HEK293T (cell line): ENCODE results near the gene PPP1R3C.

ENCODE experiments used
- CTCF ChIA-PET: fragments of 350-600 bp; formaldehyde crosslinking; extraction: SDS; loops from one replicate; lab custom pipeline; 2021; ENCODE audit warnings: antibody characterized with exemption, inconsistent platforms; lab: Yijun Ruan, JAX
- POLR2A ChIA-PET: fragments of 350-600 bp; formaldehyde crosslinking; extraction: SDS; loops from one replicate; lab custom pipeline; 2020; ENCODE audit warnings: antibody characterized with exemption, inconsistent platforms; lab: Yijun Ruan, JAX
- DNase-seq: peaks from one replicate; pipeline ENCODE4 v3.0.0; 2012; ENCODE audit warnings: mixed read lengths; ENCODE audit errors: extremely low spot score
- ARNT ChIP-seq: fragments of 450-650 bp; IDR thresholded peaks from 2 replicates; pipeline ENCODE4 v1.6.1; 2017; ENCODE audit warnings: mild to moderate bottlenecking
- BHLHE40 ChIP-seq: fragments of 450-650 bp; IDR thresholded peaks from 2 replicates; pipeline ENCODE4 v1.6.1; 2016; ENCODE audit warnings: mild to moderate bottlenecking, moderate library complexity, borderline replicate concordance
- CTBP1 ChIP-seq: fragments of 450-650 bp; IDR thresholded peaks from 2 replicates; pipeline ENCODE4 v1.6.1; 2016; ENCODE audit warnings: borderline replicate concordance
- ELF4 ChIP-seq: fragments of 450-650 bp; IDR thresholded peaks from 2 replicates; pipeline ENCODE4 v1.6.1; 2017; ENCODE audit warnings: antibody characterized with exemption
- FOXA1 ChIP-seq: fragments of 450-650 bp; IDR thresholded peaks from 2 replicates; pipeline ENCODE4 v1.6.1; 2016; ENCODE audit warnings: mild to moderate bottlenecking
- FOXK2 ChIP-seq: fragments of 450-650 bp; IDR thresholded peaks from 2 replicates; pipeline ENCODE4 v1.6.1; 2016; ENCODE audit warnings: mild to moderate bottlenecking
- FOXM1 ChIP-seq: fragments of 450-650 bp; IDR thresholded peaks from 2 replicates; pipeline ENCODE4 v1.6.1; 2017; ENCODE audit warnings: mild to moderate bottlenecking, borderline replicate concordance
- HDGF ChIP-seq: fragments of 450-650 bp; IDR thresholded peaks from 2 replicates; pipeline ENCODE4 v1.6.1; 2017; ENCODE audit warnings: antibody characterized with exemption, borderline replicate concordance
- L3MBTL2 ChIP-seq: fragments of 450-650 bp; conservative IDR thresholded peaks from 2 replicates; pipeline ENCODE4 v1.6.1; 2016; ENCODE audit warnings: mild to moderate bottlenecking
- LEF1 ChIP-seq: fragments of 450-650 bp; IDR thresholded peaks from 2 replicates; pipeline ENCODE4 v1.6.1; 2017; ENCODE audit warnings: mild to moderate bottlenecking, borderline replicate concordance
- NFRKB ChIP-seq: fragments of 450-650 bp; IDR thresholded peaks from 2 replicates; pipeline ENCODE4 v1.6.1; 2016; ENCODE audit warnings: mild to moderate bottlenecking, moderate library complexity
- PKNOX1 ChIP-seq: fragments of 450-650 bp; IDR thresholded peaks from 2 replicates; pipeline ENCODE4 v1.6.1; 2016
- SP1 ChIP-seq: fragments of 450-650 bp; IDR thresholded peaks from 2 replicates; pipeline ENCODE4 v1.6.1; 2017
- SUZ12 ChIP-seq: fragments of 450-650 bp; IDR thresholded peaks from 2 replicates; pipeline ENCODE4 v1.6.1; 2016; ENCODE audit warnings: mild to moderate bottlenecking
- TARDBP ChIP-seq: fragments of 450-650 bp; IDR thresholded peaks from 2 replicates; pipeline ENCODE4 v1.6.1; 2016
- ZNF384 ChIP-seq: fragments of 450-650 bp; IDR thresholded peaks from 2 replicates; pipeline ENCODE4 v1.6.1; 2016

PPP1R3C gene

GRCh38 chr10:91632671-91633550 is at the start of gene PPP1R3C:
PPP1R3C (minus strand) TSS chr10:91633071; CDS start chr10:91632969, 102 bp downstream.
- DNase-seq, result no peak
- no peak for TF ChIP-seq CTBP1
- TF ChIP-seq LEF1, result no peak
- no peak for TF ChIP-seq FOXM1
- TF ChIP-seq SUZ12, result no peak
- no peak for TF ChIP-seq PKNOX1
- no peak for TF ChIP-seq BHLHE40
- no peak for TF ChIP-seq L3MBTL2
- no peak for TF ChIP-seq HDGF
- TF ChIP-seq FOXK2, result no peak
- TF ChIP-seq SP1, result no peak
- no peak for TF ChIP-seq NFRKB
- TF ChIP-seq TARDBP, result no peak
- TF ChIP-seq FOXA1, result no peak
- no peak for TF ChIP-seq ELF4
- no peak for TF ChIP-seq ZNF384
- no peak for TF ChIP-seq ARNT
- ChIA-PET CTCF (interaction anchor here (0.6 to 2.1 kb wide), 7 partner anchors 10 to 334 kb away, joined by 3 to 6 read pairs (median 4); no protein-coding TSS in a partner anchor), POLR2A (interaction anchor here (0.8 to 2.1 kb wide), 6 partner anchors 13 to 291 kb away, joined by 3 to 9 read pairs (median 4); partner anchors contain the start of gene BTAF1)

DNA sequence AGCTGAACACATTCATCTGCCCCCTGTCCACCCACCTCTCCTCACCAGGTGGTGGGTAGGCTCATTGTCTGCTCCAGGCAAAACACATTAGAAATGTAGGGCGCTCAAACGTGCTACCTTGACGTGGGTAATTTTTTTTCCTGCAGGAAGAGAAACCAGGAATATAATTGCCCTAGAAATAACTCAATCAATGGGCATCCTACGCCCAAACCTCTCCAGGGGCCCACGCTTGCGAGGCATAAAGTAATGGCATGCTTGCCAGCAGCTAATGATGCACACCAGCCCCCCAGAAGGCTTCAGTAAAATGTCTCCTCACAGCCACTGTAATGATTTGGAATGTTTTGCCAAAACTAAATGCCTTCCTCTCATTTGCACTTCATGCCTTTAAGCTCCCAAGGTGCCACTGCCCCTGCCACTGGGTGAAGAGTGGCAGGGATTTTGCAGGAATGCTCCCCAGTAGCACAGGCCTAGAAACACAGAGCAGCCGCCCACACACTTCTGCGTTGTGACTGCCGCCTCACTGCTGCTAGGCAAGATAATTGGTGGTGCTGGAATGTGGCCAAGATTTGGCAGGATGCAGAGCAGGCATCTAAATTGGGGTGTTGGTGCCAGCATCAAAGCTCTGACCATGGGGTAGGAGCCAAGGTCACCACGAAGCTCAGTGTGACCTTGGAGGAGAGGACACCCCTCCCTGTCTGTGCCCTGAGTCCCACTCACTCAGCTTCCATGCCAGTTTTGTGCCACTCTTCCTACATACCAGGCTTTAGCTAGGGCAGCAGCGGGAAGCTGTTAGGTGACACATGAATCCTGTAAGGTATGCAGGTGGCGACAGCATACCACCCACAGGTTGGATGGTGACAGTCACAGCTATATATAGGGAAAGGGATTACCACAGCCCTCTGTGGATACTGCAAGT is 48.7 kb upstream of the PPP1R3C start:
- CTCF ChIA-PET, result no interaction called here
- DNase-seq, result no peak
- TF ChIP-seq HDGF, result no peak
- no peak for TF ChIP-seq ZNF384
- TF ChIP-seq FOXK2, result no peak
- no peak for TF ChIP-seq L3MBTL2
- no peak for TF ChIP-seq ARNT
- TF ChIP-seq FOXM1, result no peak
- no peak for TF ChIP-seq TARDBP
- TF ChIP-seq FOXA1, result no peak
- POLR2A ChIA-PET, result no interaction called here

- CTCF ChIA-PET, result interaction anchor here (0.9 to 1.0 kb wide), 2 partner anchors 14 to 382 kb away, joined by 3 to 4 read pairs; no protein-coding TSS in a partner anchor
- TF ChIP-seq BHLHE40 (no peak), CTBP1 (no peak), LEF1 (no peak), ZNF384 (no peak), FOXK2 (no peak), SP1 (no peak), HDGF (no peak), FOXA1 (no peak), ARNT (no peak), PKNOX1 (no peak), FOXM1 (no peak), NFRKB (no peak), ELF4 (no peak), L3MBTL2 (no peak), TARDBP (no peak), SUZ12 (no peak)
- POLR2A ChIA-PET, result no interaction called here
- DNase-seq, result no peak
Measured at GRCh38 chr10:91680487-91680886, 47.6 kb upstream of the PPP1R3C start.

DNA sequence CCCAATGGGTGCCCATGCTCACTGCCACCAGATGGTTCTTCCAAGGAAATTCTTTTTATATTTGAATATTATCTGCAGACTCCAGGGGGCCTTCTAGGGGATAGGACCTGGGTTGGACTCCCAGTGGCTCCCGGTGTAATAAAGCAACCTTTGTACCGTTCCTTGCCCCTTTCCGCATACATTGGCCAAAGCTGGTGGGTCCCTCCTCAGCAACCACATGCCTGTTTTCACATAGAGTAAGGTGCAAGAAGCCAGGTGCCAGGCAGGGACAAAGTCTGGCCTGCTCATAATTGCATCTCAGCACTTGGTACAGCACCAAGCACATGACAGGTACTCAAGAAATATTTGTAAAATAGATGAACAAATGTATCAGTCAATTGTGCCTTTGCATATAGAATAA is 46.4 kb upstream of the PPP1R3C start:
- POLR2A ChIA-PET, result interaction anchor here (1.1 kb wide), 1 partner anchor 10 kb away, joined by 3 read pairs; no protein-coding TSS in a partner anchor
- DNase-seq, result no peak
- CTCF ChIA-PET, result interaction anchor here (0.5 kb wide), 1 partner anchor 35 kb away, joined by 3 read pairs; no protein-coding TSS in a partner anchor
- TF ChIP-seq PKNOX1 (no peak), ARNT (no peak), BHLHE40 (no peak)

DNA sequence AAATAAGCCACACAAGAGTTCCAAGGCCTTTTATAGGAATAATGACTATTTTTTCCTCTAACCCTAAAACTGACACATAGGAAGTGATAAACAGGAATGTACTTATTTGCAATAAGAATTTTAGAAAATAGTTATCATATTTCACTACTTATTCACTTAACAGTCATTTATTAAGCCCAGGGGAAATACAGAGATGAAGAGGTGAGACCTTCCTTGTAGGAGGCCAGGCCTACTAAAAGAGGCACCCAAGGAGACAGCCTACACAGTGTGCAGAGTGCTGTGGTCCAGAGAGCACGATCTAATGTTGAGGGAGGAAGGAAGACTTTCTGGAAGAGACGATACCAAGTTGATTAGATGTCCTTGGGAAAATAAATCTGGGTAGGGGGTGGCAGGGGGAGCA is 45.0 kb upstream of the PPP1R3C start:
- no peak for DNase-seq
- CTCF ChIA-PET, result no interaction called here
- POLR2A ChIA-PET, result no interaction called here
- no peak for TF ChIP-seq PKNOX1
- TF ChIP-seq SUZ12, result no peak
- TF ChIP-seq HDGF, result no peak
- TF ChIP-seq BHLHE40, result no peak
- TF ChIP-seq CTBP1, result no peak
- TF ChIP-seq ELF4, result no peak
- TF ChIP-seq LEF1, result no peak
- TF ChIP-seq FOXM1, result no peak
- TF ChIP-seq ARNT, result no peak
- no peak for TF ChIP-seq L3MBTL2
- TF ChIP-seq TARDBP, result no peak
- no peak for TF ChIP-seq SP1
- no peak for TF ChIP-seq FOXK2
- no peak for TF ChIP-seq FOXA1
- no peak for TF ChIP-seq ZNF384
- no peak for TF ChIP-seq NFRKB
